Measurements from ENCODE around the gene SHLD3. TPM values are rescaled to one million over a fixed set of nuclear protein-coding genes. Genes with fewer than 3 reads are reported as not detected.
A peak's percentile ranks its signal among the peaks of the same experiment; 100 is the strongest.

The SHLD3 gene
- total and polyA plus RNA-seq, 9 of the 15 experiments (the other 6 are each of a cell fraction or from before 2014, with no cell fraction given): 3.0 to 14.5 (median 8.6) TPM

DNA sequence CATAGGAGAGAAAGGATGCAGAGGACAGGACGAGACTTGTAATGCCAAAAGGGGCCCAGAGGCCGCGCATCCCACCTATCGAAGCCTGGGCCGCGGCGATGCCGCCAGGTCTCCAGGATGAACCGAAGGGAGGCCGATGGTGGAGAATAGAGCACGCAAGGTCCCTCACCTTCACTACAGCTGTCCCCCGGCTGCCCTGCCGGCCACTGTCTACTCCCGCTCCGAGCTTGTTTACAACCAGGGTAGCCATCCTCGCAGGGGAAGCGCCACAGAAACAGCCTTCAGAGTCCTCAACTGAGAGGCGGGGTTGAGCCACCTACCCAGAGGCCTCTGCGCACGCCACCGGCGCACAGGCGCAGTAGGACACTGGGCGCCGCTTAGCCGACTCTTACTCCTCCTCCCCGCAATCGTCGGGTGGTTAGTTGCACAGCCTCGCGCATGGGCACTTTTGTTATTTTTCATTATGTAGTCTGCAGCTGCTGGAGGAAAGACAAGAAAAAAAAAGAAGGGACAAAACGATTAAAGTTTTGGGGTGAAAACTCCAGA is 729 bp upstream of the SHLD3 start, which contains the start of gene TRIM23 (continued):
- TF ChIP-seq, protein P1, sequence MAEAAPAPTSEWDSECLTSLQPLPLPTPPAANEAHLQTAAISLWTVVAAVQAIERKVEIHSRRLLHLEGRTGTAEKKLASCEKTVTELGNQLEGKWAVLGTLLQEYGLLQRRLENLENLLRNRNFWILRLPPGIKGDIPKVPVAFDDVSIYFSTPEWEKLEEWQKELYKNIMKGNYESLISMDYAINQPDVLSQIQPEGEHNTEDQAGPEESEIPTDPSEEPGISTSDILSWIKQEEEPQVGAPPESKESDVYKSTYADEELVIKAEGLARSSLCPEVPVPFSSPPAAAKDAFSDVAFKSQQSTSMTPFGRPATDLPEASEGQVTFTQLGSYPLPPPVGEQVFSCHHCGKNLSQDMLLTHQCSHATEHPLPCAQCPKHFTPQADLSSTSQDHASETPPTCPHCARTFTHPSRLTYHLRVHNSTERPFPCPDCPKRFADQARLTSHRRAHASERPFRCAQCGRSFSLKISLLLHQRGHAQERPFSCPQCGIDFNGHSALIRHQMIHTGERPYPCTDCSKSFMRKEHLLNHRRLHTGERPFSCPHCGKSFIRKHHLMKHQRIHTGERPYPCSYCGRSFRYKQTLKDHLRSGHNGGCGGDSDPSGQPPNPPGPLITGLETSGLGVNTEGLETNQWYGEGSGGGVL (CRISPR knock-in tag; IDR thresholded peaks at IDR 0.05): no peak
- TF ChIP-seq POLR2G (IDR thresholded peaks at IDR 0.05; ENCODE audit: low read depth, low read length): peak; percentile 81
- TF ChIP-seq ZNF408 (CRISPR knock-in tag; IDR thresholded peaks at IDR 0.05; ENCODE audit: low read depth): no peak
- TF ChIP-seq CHD1 (IDR thresholded peaks at IDR 0.05; ENCODE audit: low read length): no peak
- no peak for TF ChIP-seq E2F3 (CRISPR knock-in tag; IDR thresholded peaks at IDR 0.05)
- 0 out of 2 replicates have a peak, but pooled peaks have one; percentile 3 for TF ChIP-seq SMC3 (conservative IDR thresholded peaks at IDR 0.05; ENCODE audit: insufficient read depth, low read depth, low read length)
- no peak for TF ChIP-seq PRPF4 (IDR thresholded peaks at IDR 0.05; ENCODE audit: insufficient read depth, low read depth, low read length, poor library complexity, severe bottlenecking)
- TF ChIP-seq, protein P2, sequence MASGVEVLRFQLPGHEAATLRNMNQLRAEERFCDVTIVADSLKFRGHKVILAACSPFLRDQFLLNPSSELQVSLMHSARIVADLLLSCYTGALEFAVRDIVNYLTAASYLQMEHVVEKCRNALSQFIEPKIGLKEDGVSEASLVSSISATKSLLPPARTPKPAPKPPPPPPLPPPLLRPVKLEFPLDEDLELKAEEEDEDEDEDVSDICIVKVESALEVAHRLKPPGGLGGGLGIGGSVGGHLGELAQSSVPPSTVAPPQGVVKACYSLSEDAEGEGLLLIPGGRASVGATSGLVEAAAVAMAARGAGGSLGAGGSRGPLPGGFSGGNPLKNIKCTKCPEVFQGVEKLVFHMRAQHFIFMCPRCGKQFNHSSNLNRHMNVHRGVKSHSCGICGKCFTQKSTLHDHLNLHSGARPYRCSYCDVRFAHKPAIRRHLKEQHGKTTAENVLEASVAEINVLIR (CRISPR knock-in tag; IDR thresholded peaks at IDR 0.05): no peak
- TF ChIP-seq, protein P3, sequence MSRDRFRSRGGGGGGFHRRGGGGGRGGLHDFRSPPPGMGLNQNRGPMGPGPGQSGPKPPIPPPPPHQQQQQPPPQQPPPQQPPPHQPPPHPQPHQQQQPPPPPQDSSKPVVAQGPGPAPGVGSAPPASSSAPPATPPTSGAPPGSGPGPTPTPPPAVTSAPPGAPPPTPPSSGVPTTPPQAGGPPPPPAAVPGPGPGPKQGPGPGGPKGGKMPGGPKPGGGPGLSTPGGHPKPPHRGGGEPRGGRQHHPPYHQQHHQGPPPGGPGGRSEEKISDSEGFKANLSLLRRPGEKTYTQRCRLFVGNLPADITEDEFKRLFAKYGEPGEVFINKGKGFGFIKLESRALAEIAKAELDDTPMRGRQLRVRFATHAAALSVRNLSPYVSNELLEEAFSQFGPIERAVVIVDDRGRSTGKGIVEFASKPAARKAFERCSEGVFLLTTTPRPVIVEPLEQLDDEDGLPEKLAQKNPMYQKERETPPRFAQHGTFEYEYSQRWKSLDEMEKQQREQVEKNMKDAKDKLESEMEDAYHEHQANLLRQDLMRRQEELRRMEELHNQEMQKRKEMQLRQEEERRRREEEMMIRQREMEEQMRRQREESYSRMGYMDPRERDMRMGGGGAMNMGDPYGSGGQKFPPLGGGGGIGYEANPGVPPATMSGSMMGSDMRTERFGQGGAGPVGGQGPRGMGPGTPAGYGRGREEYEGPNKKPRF (IDR thresholded peaks at IDR 0.05; ENCODE audit: low read depth, low read length): no peak
- no peak for TF ChIP-seq RUNX1 (IDR thresholded peaks at IDR 0.05; ENCODE audit: low read depth)
- TF ChIP-seq ZNF12 (CRISPR knock-in tag; IDR thresholded peaks at IDR 0.05): no peak
- no peak; the same call in 1 of the 2 replicates for TF ChIP-seq ZNF589 (CRISPR knock-in tag; IDR thresholded peaks at IDR 0.05; ENCODE audit: low read depth)
- no peak for TF ChIP-seq EZH2 (IDR thresholded peaks at IDR 0.05; ENCODE audit: borderline replicate concordance, low read depth, low read length)
- TF ChIP-seq, protein P4, sequence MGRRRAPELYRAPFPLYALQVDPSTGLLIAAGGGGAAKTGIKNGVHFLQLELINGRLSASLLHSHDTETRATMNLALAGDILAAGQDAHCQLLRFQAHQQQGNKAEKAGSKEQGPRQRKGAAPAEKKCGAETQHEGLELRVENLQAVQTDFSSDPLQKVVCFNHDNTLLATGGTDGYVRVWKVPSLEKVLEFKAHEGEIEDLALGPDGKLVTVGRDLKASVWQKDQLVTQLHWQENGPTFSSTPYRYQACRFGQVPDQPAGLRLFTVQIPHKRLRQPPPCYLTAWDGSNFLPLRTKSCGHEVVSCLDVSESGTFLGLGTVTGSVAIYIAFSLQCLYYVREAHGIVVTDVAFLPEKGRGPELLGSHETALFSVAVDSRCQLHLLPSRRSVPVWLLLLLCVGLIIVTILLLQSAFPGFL (CRISPR knock-in tag; IDR thresholded peaks at IDR 0.05): no peak
- no peak for TF ChIP-seq ZNF830 (CRISPR knock-in tag; IDR thresholded peaks at IDR 0.05)
- TF ChIP-seq ZC3H11A (IDR thresholded peaks at IDR 0.05; ENCODE audit: low read depth, low read length): no peak
- TF ChIP-seq HDAC1 (IDR thresholded peaks at IDR 0.05): peak in 1 of 2 experiments; percentile 85; a peak in 2 of 4 replicates
- no peak for TF ChIP-seq CBX8 (IDR thresholded peaks at IDR 0.05; ENCODE audit: borderline replicate concordance, extremely low read depth, low read depth, low read length, poor library complexity, severe bottlenecking)
- TF ChIP-seq FUS (optimal IDR thresholded peaks at IDR 0.05; ENCODE audit: low read depth, low read length): no peak
- TF ChIP-seq BHLHE40 (IDR thresholded peaks at IDR 0.05; ENCODE audit: low read length): no peak
- TF ChIP-seq POLR2AphosphoS5 (IDR thresholded peaks at IDR 0.05; ENCODE audit: control insufficient read depth, insufficient read depth, low read depth, low read length): peak; percentile 62; the same call in 1 of the 2 replicates
- no peak for TF ChIP-seq HSF4 (CRISPR knock-in tag; IDR thresholded peaks at IDR 0.05; ENCODE audit: borderline replicate concordance)

Data from K562 (cell line).